HepG2 (cell line): ENCODE measurements around the gene TRIM72.

Experiments used
- CTCF ChIP-seq: sonication (generic); formaldehyde crosslinking; IDR thresholded peaks from 2 replicates; pipeline ENCODE4 v1.5.0; 2020; ENCODE audit warnings: mild to moderate bottlenecking, missing genetic modification reagents, moderate library complexity
- ONECUT2 ChIP-seq: sonication (generic); formaldehyde crosslinking; IDR thresholded peaks from 2 replicates; pipeline ENCODE4 v1.4.0; 2020; ENCODE audit warnings: missing genetic modification reagents
- RAD21 ChIP-seq: fragments of 450-650 bp; formaldehyde crosslinking; IDR thresholded peaks from 2 replicates; pipeline ENCODE4 v1.5.0; 2020; ENCODE audit warnings: mild to moderate bottlenecking
- RFX5 ChIP-seq: IDR thresholded peaks from 2 replicates; pipeline ENCODE4 v1.6.1; 2011; ENCODE audit warnings: low read depth, low read length, improper control_type of control experiment
- ZNF780A ChIP-seq: sonication (generic); formaldehyde crosslinking; IDR thresholded peaks from 2 replicates; pipeline ENCODE4 v1.8.0; 2022; ENCODE audit warnings: mild to moderate bottlenecking, missing genetic modification reagents, moderate library complexity
- ZSCAN20 ChIP-seq: sonication (generic); formaldehyde crosslinking; IDR thresholded peaks from 2 replicates; pipeline ENCODE4 v1.4.0; 2020; ENCODE audit warnings: missing genetic modification reagents, mild to moderate bottlenecking, borderline replicate concordance
- TF ChIP-seq, protein P1 (sequence below), 2 experiments: IDR thresholded peaks; 2 replicates each; pipeline ENCODE4 v1.6.1; 2011 to 2012; ENCODE audit warnings: low read length in 2 of 2, borderline replicate concordance in 1 of 2, low read depth in 1 of 2, mild to moderate bottlenecking in 1 of 2, moderate library complexity in 1 of 2
- TF ChIP-seq, protein P2 (sequence below): sonication (generic); formaldehyde crosslinking; IDR thresholded peaks from 2 replicates; pipeline ENCODE4 v1.4.0; 2020; ENCODE audit warnings: missing genetic modification reagents

GRCh38 chr16:31268891-31269290, 55.0 kb downstream of the TRIM72 start:
- TF ChIP-seq, protein P1, sequence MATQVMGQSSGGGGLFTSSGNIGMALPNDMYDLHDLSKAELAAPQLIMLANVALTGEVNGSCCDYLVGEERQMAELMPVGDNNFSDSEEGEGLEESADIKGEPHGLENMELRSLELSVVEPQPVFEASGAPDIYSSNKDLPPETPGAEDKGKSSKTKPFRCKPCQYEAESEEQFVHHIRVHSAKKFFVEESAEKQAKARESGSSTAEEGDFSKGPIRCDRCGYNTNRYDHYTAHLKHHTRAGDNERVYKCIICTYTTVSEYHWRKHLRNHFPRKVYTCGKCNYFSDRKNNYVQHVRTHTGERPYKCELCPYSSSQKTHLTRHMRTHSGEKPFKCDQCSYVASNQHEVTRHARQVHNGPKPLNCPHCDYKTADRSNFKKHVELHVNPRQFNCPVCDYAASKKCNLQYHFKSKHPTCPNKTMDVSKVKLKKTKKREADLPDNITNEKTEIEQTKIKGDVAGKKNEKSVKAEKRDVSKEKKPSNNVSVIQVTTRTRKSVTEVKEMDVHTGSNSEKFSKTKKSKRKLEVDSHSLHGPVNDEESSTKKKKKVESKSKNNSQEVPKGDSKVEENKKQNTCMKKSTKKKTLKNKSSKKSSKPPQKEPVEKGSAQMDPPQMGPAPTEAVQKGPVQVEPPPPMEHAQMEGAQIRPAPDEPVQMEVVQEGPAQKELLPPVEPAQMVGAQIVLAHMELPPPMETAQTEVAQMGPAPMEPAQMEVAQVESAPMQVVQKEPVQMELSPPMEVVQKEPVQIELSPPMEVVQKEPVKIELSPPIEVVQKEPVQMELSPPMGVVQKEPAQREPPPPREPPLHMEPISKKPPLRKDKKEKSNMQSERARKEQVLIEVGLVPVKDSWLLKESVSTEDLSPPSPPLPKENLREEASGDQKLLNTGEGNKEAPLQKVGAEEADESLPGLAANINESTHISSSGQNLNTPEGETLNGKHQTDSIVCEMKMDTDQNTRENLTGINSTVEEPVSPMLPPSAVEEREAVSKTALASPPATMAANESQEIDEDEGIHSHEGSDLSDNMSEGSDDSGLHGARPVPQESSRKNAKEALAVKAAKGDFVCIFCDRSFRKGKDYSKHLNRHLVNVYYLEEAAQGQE (IDR thresholded peaks at IDR 0.05; ENCODE audit: borderline replicate concordance in 1 of 2, low read depth in 1 of 2, low read length in 2 of 2) = no peak
- no peak for TF ChIP-seq ZNF780A (CRISPR knock-in tag)
- no peak for TF ChIP-seq RFX5
- TF ChIP-seq CTCF = no peak
- no peak for TF ChIP-seq RAD21 (CRISPR knock-in tag)
- TF ChIP-seq ONECUT2 (CRISPR knock-in tag) = no peak
- no peak for TF ChIP-seq ZSCAN20 (CRISPR knock-in tag)
- TF ChIP-seq, protein P2, sequence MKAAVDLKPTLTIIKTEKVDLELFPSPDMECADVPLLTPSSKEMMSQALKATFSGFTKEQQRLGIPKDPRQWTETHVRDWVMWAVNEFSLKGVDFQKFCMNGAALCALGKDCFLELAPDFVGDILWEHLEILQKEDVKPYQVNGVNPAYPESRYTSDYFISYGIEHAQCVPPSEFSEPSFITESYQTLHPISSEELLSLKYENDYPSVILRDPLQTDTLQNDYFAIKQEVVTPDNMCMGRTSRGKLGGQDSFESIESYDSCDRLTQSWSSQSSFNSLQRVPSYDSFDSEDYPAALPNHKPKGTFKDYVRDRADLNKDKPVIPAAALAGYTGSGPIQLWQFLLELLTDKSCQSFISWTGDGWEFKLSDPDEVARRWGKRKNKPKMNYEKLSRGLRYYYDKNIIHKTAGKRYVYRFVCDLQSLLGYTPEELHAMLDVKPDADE (CRISPR knock-in tag) = no peak
